ENCODE results near the gene CXCL16. TPM values are rescaled to one million over a fixed set of nuclear protein-coding genes. Genes with fewer than 3 reads are reported as not detected.

The CXCL16 gene, protein sequence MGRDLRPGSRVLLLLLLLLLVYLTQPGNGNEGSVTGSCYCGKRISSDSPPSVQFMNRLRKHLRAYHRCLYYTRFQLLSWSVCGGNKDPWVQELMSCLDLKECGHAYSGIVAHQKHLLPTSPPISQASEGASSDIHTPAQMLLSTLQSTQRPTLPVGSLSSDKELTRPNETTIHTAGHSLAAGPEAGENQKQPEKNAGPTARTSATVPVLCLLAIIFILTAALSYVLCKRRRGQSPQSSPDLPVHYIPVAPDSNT
- 13.8 to 20.0 TPM (median 17.9 TPM) in 5 replicates for total RNA-seq (2022; extraction: Qiagen RNA extraction; ENCODE audit: low read depth)

DNA sequence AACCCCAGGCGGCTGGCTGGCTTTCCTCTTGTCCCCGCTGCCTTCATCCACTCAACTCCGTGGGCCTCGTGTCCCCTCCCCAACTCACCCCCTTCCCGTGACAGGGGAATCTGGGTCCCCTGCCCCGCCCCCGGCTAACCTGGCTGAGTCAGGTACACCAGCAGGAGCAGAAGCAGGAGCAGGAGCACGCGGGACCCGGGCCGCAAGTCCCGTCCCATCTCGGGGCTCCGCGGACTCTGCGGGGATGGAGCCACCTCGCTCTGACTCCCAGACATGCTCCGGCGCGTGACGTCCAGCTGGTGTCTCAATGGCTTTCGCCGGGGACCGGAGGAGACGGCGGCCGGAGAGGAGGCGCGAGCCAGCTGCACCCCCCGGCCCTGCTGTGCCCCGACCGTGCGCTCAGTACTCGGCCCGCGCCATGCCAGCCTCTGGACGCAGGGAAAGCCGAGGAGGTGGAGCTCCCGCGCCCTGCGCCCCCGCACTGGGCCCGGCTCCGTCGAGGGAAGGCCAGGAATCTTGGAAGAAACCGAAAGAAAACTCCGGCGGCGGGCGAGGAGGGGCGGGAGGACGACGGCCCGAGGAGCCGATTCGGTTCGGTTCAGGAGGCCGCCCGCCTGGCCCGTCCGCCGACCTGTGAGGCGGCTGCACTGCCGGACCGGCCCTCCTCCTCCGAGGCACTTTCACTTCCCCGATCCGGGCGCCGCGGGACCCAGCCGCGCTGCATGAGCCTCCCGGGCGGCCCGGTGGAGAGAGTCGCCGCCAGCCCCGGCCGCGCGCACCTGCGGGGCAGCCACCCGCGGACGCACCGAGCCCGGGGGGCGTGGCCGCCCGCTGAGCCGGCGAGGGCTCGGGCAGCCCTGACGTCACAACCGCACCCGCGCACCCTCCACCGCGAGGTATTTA, at the start of gene CXCL16, which contains the start of gene ZMYND15:
Gene CXCL16 (minus strand): TSS at position 807 of the 903 bp plus-strand sequence. CDS start 589 bp downstream, at position 218.
Gene ZMYND15 (plus strand): TSS at position 712 of the 903 bp plus-strand sequence. CDS start 716 bp downstream, outside the sequence.

DNA sequence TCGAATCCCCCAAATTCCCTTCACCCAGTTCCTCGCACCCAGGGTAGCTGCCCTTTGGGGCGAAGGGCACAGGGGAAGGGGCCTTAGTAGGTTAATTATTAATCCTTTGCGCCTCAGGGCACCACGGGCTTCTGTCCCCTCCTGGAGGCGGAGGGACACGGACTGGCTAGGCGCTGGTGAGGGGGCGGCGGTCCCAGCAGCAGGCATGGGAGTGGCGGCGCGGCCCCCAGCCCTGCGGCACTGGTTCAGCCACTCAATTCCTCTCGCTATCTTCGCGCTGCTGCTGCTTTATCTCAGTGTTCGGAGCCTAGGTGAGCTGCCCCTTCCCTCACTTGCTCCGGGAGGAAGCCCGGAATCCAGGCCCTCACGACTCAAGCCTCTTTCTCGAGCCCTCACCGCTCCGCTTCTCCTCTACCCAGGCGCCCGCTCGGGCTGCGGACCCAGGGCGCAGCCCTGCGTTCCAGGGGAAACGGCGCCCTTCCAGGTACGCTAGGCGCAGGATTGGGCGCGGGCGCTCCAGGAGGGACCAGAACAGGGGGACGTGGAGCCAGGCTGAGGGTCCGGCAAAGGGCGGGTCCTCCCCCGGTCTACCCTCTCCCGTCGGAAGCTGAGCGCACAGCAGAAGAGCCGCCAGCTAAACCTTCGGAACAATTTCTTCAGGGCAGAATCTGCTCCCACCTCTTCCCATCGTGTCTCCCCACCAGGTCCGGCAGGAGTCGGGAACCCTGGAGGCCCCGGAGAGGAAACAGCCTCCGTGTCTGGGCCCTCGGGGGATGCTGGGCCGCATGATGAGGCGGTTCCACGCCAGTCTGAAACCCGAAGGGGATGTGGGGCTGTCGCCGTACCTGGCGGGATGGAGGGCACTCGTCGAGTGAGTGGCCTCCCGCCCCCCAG, 49.3 kb upstream of the CXCL16 start, which contains the start of gene GLTPD2:
Gene GLTPD2 (plus strand): TSS at position 158 of the 894 bp plus-strand sequence. CDS start 48 bp downstream, at position 206.

DNA sequence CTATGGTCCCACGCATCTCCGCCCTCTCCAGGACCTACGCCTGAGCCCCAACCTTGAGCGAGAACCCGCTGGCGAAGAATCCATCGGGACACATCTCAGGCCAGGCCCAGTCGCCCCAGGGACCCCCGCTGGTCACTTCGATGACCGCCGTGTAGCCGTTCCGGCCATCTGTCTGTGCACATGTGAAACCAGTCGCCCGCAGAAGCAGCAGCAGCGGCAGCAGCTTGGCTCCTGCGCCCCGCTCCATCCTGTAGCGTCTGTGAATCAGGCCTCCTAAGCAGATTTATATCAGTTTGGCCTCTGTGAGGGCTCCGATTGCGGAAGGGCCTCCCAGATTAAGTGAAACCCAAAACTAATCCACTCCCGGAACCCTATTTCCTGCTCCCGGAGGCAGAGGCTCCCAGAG, 46.4 kb upstream of the CXCL16 start, which contains the start of gene VMO1:
Gene VMO1 (minus strand): TSS at position 259 of the 406 bp plus-strand sequence. CDS start 12 bp downstream, at position 247.

DNA sequence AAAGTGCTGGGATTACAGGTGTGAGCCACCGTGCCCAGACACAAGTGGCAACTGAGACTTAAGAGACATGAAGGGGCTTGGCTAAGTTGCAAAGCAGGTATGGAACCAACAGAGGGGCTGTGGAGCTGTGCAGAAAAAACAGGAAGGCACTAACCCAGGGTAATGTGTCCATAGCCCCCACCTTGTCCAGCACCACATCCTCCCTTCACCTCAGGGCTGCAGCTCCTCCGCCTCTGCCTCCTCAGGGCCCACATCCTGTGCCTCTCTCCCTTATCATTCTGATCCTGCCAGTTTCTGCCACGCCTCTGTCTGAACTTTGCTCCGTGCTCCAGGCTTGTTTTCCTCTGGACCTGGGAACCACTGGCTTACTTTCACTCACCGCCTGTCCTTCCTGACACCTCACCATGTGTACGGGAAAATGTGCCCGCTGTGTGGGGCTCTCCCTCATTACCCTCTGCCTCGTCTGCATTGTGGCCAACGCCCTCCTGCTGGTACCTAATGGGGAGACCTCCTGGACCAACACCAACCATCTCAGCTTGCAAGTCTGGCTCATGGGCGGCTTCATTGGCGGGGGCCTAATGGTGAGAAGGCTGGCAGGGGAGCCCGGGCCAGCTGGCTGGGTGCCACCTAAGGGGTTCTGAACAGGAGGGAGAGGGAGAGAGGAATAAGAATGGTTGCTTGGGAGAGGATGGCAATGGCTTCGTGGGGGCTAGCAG, 31.9 kb upstream of the CXCL16 start, which contains the start of gene TM4SF5:
Gene TM4SF5 (plus strand): TSS at position 368 of the 716 bp plus-strand sequence. CDS start 37 bp downstream, at position 405.

DNA sequence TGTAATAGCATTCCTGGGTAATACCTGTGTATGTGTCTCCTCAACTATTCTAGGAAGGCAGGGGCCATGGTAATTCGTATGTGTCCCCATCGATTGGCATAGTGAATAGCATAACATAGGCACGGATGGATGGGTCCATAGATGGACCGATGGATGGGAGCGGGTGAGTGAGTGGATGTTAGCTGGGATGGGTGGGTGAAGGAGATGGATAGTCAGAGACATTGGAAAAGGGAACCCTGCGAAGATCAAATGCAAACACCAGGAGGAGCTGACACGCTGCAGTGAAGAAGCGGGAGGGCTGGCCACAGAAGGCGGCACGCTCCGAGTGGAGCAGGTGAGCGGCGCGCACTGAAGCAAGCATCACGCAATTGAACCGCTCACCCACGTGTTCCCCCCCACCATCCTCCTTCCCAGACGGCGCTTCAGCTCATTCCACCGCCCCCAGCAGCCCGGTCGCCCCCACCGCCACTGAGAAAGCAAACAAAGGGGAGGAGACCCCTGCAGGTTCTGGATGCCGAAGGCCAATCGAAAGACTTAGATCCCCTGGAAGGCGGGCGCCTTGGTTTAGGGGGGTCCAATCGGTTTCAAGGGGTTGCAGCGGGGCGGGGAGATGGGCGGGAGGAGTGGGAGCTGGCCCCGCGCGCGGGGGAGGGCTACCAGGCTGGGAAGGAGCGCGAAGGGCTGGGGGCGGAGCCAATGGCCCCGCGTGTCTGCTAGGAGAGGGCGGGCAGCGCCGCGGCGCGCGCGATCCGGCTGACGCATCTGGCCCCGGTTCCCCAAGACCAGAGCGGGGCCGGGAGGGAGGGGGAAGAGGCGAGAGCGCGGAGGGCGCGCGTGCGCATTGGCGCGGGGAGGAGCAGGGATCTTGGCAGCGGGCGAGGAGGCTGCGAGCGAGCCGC, 29.7 kb downstream of the CXCL16 start, which contains the start of gene ARRB2:
Gene ARRB2 (plus strand): TSS at position 839 of the 899 bp plus-strand sequence. CDS start 90 bp downstream, outside the sequence.

Other genes starting within 250 kb of the CXCL16 start
- 5.8 to 14.1 TPM (median 11.2 TPM) in 5 replicates for gene SPNS2, start 241.0 kb downstream of the CXCL16 start, total RNA-seq (2022; extraction: Qiagen RNA extraction; ENCODE audit: low read depth)
- 92.2 to 121 TPM (median 114 TPM) in 5 replicates for gene MYBBP1A, start 184.5 kb downstream of the CXCL16 start, total RNA-seq (2022; extraction: Qiagen RNA extraction; ENCODE audit: low read depth)
- gene GGT6, start 179.4 kb downstream of the CXCL16 start, total RNA-seq (2022; extraction: Qiagen RNA extraction; ENCODE audit: low read depth): 0.35 TPM in 1 of 5 replicates, not detected in the others
- 0.32 to 1.0 TPM (median 0.53 TPM) in 5 replicates for gene SMTNL2, start 155.4 kb downstream of the CXCL16 start, total RNA-seq (2022; extraction: Qiagen RNA extraction; ENCODE audit: low read depth)
- 0.10 to 0.12 TPM in 2 of 5 replicates, not detected in the others for gene ALOX15, start 98.2 kb downstream of the CXCL16 start, total RNA-seq (2022; extraction: Qiagen RNA extraction; ENCODE audit: low read depth)
- 62.8 to 81.0 TPM (median 77.6 TPM) in 5 replicates for gene PELP1, start 35.8 kb downstream of the CXCL16 start, total RNA-seq (2022; extraction: Qiagen RNA extraction; ENCODE audit: low read depth)
- 48.9 to 75.6 TPM (median 63.8 TPM) in 5 replicates for gene ARRB2, start 29.3 kb downstream of the CXCL16 start, total RNA-seq (2022; extraction: Qiagen RNA extraction; ENCODE audit: low read depth)
- gene MED11, start 8.5 kb downstream of the CXCL16 start, total RNA-seq (2022; extraction: Qiagen RNA extraction; ENCODE audit: low read depth): 39.1 to 46.0 TPM (median 44.8 TPM) in 5 replicates
- gene ZMYND15, start 95 bp downstream of the CXCL16 start, total RNA-seq (2022; extraction: Qiagen RNA extraction; ENCODE audit: low read depth): 0.47 to 0.89 TPM (median 0.56 TPM) in 5 replicates
- gene TM4SF5, start 32.0 kb upstream of the CXCL16 start, total RNA-seq (2022; extraction: Qiagen RNA extraction; ENCODE audit: low read depth): 0.41 to 1.1 TPM (median 0.82 TPM) in 5 replicates
- 0.35 to 1.5 TPM (median 1.1 TPM) in 5 replicates for gene VMO1, start 46.4 kb upstream of the CXCL16 start, total RNA-seq (2022; extraction: Qiagen RNA extraction; ENCODE audit: low read depth)
- gene GLTPD2, start 49.0 kb upstream of the CXCL16 start, total RNA-seq (2022; extraction: Qiagen RNA extraction; ENCODE audit: low read depth): 0.14 to 0.15 TPM in 2 of 5 replicates, not detected in the others
- 461 to 534 TPM (median 480 TPM) in 5 replicates for gene PSMB6, start 56.2 kb upstream of the CXCL16 start, total RNA-seq (2022; extraction: Qiagen RNA extraction; ENCODE audit: low read depth)
- gene PLD2, start 67.2 kb upstream of the CXCL16 start, total RNA-seq (2022; extraction: Qiagen RNA extraction; ENCODE audit: low read depth): 18.4 to 25.8 TPM (median 22.8 TPM) in 5 replicates
- gene MINK1, start 93.4 kb upstream of the CXCL16 start, total RNA-seq (2022; extraction: Qiagen RNA extraction; ENCODE audit: low read depth): 42.8 to 59.3 TPM (median 56.3 TPM) in 5 replicates
- gene C17orf107, start 159.6 kb upstream of the CXCL16 start, total RNA-seq (2022; extraction: Qiagen RNA extraction; ENCODE audit: low read depth): 0.15 to 0.35 TPM (median 0.30 TPM) in 5 replicates
- 0.05 to 0.15 TPM (median 0.08 TPM) in 3 of 5 replicates, not detected in the others for gene CHRNE, start 163.2 kb upstream of the CXCL16 start, total RNA-seq (2022; extraction: Qiagen RNA extraction; ENCODE audit: low read depth)
- gene GP1BA, start 192.3 kb upstream of the CXCL16 start, total RNA-seq (2022; extraction: Qiagen RNA extraction; ENCODE audit: low read depth): not detected in 5 replicates
- gene SLC25A11, start 200.1 kb upstream of the CXCL16 start, total RNA-seq (2022; extraction: Qiagen RNA extraction; ENCODE audit: low read depth): 51.1 to 79.7 TPM (median 75.4 TPM) in 5 replicates
- 88.1 to 164 TPM (median 124 TPM) in 5 replicates for gene RNF167, start 200.3 kb upstream of the CXCL16 start, total RNA-seq (2022; extraction: Qiagen RNA extraction; ENCODE audit: low read depth)
- gene PFN1, start 208.6 kb upstream of the CXCL16 start, total RNA-seq (2022; extraction: Qiagen RNA extraction; ENCODE audit: low read depth): 2,878 to 3,154 TPM (median 3,052 TPM) in 5 replicates
- 50.7 to 68.1 TPM (median 55.2 TPM) in 5 replicates for gene ENO3, start 211.2 kb upstream of the CXCL16 start, total RNA-seq (2022; extraction: Qiagen RNA extraction; ENCODE audit: low read depth)
- gene SPAG7, start 227.9 kb upstream of the CXCL16 start, total RNA-seq (2022; extraction: Qiagen RNA extraction; ENCODE audit: low read depth): 72.8 to 95.3 TPM (median 75.3 TPM) in 5 replicates
- 20.9 to 36.6 TPM (median 32.9 TPM) in 5 replicates for gene CAMTA2, start 247.7 kb upstream of the CXCL16 start, total RNA-seq (2022; extraction: Qiagen RNA extraction; ENCODE audit: low read depth)

Measured in A549 treated with RU486 at 1 μM for 4 hours (cell line).